Daoy (cell line): ENCODE measurements around the gene ANAPC1. TPM values are rescaled to one million over a fixed set of nuclear protein-coding genes. Genes with fewer than 3 reads are reported as not detected.
A peak's percentile ranks its signal among the peaks of the same experiment; 100 is the strongest.
"Not testable (repeated sequence)": the region's sequence is repeated elsewhere in the genome, so short reads cannot be mapped to it uniquely, and the experiment has no call there.

Experiments used
- DNase-seq: peaks from one replicate; pipeline ENCODE4 v3.0.0-alpha.2; 2015; ENCODE audit warnings: low read depth
- total RNA-seq: library from RNA; depleted of rRNA; stranded (reverse); fragments of >200 nt; shearing (Covaris generic); gene quantifications from 2 replicates; pipeline ENCODE4 v1.2.3, GENCODE V29; 2014

The ANAPC1 gene
- total RNA-seq, 1 experiment from 2014 or later: 44.5 TPM

DNA sequence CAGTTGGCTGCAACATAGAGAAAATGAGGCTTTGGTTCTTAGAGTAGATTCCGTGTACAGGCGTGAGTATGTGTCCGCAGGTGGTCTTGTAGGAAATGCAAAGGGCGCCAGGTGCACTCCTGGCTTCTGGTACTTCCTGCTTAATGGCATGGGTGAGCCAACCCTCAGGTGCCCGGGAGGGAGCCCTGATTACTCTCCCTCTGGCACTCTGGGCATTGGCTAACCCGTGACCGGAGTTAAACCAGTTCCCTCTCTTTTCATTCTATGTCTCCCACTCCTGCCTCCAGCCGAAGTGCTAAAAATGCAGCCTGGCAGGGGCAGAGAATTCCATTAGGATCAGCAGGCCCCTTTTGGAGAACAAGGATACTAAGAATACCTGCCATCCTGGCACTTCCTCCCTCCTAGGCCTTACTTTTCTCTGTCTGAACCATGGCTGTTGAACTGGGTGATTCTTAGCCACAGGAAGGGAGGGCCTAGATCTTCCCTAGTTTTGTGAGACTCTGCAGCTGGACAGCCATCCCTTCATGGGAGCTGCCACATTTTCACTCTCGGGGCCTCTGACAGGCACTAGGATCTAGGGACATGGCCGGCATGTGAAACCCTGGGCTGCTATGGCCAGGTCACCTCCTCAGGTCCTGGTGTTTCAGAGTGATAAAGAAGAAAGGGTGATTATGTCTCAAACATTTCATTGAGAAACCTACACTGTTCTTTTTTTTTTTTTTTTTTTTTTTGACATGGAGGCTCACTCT, 20.9 kb upstream of the ANAPC1 start:
- no peak for DNase-seq

DNA sequence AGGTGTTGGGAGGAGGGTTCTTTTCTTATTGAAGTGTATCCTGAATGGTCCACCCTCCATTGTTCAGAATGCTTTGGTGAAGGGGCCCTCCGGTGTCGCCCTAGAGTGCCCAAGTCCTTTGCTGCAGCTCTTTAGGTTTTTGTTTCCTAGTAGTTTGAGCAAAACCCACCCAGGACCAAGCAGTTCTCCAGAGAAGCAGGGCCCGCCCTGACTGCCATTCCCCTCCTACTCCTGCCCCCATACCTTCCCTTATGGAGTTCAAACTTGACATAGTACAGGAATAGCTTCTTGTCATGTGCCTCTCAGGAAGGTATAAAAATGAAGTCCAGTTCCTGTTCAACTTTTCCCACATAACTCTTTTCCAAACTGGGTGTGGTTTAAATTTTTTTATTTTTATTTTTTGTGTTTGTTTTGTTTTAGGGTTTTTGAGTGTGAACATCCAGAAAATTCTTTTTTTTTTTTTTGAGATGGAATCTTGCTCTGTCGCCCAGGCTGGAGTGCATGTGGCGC, 20.0 kb upstream of the ANAPC1 start:
- no peak for DNase-seq

DNA sequence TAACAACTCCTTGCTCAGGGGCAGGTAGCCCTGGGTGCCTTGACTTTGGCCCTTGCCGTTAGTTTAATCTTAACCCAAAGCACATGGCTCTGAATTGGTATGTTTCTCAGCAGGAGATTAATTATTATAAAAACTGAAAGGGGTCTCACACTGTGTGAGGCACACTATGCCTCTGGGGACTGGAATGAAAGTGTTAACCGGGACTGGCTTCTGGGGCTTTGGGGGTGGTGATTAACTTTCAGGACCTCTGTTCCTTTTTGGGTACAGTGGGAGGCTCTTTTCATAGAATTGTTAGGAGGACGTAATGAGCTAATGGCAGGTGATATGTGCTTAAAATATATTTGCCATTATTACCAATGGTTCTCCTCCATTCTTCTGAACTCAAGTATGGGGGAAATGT, 19.5 kb upstream of the ANAPC1 start:
- no peak for DNase-seq

DNA sequence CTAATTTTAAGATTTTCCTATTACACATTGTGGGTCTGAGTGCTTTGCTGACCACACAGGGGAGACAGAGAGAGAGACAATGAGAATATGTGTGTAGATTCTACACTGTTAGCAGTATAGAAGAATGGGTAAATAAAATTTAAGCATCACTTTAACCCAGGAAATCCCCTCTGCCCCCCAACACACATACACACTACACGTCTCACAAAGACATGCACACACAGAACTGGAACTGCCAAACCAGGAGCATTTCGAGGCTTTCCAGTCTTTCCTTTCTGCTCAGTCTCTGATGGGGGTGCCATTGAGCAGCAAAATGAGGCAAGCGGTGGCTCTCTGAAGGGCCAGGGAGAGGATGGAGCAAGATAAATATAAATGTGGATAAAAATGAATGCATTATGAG, 16.9 kb upstream of the ANAPC1 start:
- peak; percentile 46 for DNase-seq

DNA sequence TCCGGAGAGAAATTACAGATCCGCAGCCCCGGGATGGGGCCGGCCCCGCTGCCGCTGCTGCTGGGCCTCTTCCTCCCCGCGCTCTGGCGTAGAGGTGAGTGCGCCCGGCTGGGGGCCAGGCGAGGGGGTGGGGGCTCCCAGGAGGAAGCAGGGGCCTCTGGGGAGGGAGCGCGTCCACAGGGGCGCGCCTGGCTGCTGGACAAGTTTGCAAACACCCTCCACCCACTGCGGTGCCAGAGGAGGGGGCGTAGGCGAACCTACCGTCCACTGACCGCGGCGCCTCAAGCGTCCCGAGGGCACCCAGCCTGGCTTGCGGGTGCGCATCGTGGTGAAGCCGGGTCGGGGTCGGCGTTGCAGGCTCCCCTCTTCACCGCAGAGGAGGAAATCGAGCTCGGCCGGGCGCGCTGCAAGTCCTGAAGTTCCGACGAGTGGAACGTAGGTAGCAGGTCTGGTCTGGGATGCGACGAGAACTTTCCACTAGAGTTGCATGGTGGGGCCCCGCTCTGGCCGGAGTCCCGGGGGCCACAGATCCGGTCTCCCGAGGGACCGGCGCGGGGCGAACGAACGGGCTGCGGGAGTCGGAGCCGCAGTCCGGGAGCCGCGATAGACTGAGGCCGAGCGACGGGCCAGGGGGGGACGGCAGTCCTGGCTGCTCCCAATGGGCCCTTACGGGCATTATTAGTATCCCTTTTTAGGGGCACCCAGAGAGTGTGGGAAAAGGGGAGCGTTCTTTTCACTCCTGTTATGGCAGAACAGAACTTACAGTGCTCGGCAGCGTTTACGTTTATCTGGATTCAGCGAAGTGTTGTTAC, 14.9 kb upstream of the ANAPC1 start:
- DNase-seq: no peak

DNA sequence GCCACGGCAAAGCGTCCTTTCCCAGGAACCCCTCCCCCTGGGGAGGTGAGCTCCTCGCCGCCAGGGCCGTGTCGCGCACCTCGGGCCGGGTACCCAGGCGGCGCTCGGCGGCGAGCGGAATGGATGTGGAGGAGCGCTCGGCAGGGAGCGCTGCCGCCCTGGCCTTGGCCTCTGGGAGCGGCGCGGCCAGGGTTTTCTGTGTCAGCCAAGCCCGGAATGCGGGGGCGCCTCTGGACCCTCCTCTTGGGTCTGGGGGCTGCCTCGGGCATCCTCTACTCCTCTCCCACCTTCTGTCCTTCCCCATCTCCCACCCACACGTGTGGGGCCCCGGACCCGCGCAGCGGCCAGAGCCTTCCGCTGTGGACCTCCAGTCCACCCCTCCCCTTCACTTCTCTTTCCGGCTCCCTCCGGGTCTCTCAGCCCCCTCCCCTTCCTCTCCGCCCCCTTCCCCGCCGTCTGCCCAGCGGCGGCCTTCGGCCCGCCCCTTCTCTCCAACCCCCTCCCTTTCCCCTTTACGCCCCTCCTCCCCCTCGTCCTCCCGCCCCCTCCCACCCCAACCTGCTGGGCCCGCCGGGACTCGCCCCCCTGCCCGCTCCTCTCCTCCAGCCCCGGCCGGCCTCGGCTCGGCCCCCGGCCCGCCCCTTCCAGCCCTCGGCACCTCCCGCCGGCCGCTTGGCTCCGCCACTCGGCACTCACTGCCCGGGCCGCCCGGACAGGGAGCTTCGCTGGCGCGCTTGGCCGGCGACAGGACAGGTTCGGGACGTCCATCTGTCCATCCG, 14.1 kb upstream of the ANAPC1 start, which contains the start of gene MERTK:
Gene MERTK (plus strand): TSS at position 684 of the 779 bp plus-strand sequence. CDS start 129 bp downstream, outside the sequence.
- peak; percentile 77 for DNase-seq

DNA sequence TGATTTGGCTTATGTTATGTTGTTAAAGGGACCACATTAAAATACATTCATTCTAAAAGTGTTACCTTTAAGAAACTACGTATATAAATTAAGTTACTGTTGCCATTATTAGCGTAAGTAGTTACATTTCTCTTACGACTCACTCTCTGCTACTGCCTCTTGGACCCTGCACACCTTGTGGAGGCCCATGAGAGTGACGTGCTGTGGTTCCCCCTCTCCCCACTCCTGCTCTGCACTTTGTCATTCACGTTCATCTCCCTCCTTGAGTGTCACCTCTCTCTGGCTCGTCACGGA, 13.6 kb upstream of the ANAPC1 start:
- DNase-seq: no peak

DNA sequence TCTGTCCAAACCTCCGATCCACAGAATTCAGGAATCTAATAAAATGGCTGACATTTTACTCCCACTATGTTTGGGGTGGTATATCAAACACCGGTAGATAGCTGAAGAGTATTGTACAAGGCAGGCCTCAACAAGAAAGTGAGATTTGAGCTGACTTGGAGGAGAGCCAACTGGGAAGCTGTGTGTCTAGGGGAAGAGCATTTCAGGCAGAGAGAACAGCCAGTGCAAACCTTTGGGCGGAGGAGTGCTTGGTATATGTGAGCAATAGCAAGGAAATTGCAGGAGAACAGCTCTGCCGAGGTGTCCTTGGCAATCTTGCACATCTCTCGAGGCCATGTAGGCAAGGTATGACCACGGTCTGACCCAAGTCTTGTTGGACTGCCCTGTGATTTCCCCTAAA, 12.6 kb upstream of the ANAPC1 start:
- no peak for DNase-seq

DNA sequence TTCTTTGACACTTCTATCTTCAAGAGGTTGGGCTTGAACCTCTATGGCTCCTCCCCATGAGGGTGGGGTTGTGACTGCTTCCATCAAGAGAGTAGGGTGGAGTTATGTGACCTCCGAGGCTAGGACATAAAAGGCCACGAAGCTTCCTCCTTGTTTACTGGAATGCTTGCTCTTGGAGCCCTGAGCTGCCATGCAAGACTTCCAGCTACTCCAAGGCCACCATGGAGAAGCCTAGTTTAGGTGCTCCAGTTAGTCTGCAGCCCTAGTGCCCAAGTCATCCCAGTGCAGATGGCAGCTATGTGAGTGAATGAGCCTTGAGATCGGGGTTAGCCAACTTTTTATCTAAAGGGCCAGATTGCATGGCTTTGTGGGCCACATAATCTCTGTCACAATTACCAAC, 12.0 kb upstream of the ANAPC1 start:
- no peak for DNase-seq

DNA sequence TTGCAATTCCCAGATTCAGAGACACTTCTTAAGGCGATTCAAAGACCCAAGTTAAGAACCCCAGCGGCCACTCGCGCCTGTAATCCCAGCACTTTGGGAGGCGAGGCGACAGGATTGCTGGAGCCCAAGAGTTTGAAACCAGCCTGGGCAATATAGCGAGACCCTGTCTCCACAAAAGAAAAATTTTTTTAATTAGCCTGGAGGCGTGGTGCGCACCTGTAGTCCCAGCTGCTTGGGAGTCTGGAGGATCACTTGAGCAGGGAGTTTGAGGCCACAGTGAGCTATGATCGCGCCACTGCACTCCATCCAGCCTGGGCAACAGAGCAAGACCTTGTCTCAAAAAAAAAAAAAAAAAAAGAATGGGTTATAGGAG, 585 bp upstream of the ANAPC1 start:
- no peak for DNase-seq

DNA sequence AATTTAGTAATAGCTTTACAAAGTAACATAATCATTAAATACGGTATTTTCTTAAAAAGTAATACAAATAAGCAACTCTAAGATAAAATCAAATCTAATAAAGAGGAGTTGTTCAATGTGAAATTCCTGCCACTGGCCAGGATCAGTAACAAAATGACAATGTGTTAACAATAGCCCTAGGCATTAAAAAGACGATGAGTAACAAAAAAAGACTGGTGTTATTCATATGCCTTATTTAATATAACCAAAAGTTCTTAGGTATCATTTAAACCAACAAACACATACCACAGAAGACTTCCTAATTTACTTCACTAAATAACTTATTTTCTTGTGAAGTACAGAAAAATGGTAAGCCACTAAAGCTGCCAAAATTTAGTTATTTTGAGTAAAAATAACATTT, 11.2 kb downstream of the ANAPC1 start:
- DNase-seq: not testable (repeated sequence)

DNA sequence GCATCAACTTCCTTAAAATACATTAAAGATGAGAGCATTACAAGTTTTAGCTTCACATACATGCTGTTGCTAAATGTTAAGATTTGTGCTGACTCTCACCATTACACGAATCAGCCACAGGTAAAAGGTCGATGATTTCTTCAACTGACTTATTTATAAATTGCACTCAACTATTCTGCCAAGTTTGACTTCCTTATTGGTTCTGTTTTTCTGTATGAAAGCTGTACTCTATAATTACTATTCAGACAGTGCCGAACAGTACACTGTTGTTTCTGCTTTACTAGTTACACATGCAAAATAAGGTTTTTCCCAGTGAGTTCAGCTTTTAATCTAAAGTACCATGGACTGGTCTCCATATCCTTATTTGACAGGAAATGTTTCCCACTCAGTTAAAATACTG, 18.9 kb downstream of the ANAPC1 start:
- DNase-seq: not testable (repeated sequence)

DNA sequence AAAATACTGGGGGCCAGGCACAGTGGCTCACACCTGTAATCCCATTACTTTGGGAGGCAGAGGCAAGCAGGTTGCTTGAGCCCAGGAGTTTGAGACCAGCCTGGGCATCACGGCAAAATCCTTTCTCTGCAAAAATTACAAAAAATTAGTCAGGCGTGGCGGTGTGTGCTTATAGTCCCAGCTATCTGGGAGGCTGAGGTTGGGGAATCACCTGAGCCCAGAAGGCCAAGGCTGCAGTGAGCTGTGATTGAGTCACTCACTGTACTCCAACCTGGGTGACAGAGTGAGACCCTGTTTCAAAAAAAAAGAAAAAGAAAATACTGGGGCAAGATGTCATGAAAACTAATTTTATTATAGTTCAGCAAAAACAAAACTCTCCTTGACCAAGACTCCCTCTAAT, 24.0 kb downstream of the ANAPC1 start:
- not testable (repeated sequence) for DNase-seq

DNA sequence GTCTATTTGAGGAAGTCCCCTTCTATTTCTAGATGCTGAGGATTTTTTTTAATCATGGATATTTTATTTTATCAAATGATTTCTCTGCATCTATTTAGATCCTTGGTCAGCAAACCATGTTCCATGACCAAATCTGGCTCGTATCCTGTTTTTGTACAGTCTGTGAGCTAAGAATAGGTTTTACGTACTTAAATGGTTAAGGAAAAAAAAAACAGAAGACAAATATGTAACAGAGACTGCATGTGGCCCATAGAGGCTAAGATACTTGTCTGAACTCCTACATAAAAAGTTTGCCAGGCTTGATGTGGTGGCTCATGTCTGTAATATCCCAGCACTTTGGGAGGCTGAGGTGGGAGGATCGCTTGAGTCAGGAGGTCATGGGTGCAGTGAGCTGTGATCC, 31.4 kb downstream of the ANAPC1 start:
- DNase-seq: not testable (repeated sequence)

DNA sequence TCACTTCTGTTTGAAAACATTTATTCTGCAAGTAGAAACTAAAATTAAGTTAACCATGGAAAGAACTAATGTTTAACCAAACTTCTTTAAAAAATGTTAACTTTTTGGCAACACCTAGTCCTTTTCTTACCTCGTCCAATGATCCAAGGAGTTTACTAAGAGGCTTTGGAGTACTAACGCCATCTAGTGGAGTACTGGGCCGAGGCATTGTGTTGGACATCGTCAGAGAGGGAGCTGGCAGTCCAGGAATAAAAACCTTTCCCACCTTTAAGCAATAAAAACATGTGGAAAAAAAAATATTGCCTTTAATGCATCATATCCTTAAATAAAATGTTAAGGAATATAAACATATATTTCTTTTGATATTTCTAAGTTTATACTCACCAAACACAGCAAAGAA, 33.3 kb downstream of the ANAPC1 start:
- peak; percentile 8 for DNase-seq

DNA sequence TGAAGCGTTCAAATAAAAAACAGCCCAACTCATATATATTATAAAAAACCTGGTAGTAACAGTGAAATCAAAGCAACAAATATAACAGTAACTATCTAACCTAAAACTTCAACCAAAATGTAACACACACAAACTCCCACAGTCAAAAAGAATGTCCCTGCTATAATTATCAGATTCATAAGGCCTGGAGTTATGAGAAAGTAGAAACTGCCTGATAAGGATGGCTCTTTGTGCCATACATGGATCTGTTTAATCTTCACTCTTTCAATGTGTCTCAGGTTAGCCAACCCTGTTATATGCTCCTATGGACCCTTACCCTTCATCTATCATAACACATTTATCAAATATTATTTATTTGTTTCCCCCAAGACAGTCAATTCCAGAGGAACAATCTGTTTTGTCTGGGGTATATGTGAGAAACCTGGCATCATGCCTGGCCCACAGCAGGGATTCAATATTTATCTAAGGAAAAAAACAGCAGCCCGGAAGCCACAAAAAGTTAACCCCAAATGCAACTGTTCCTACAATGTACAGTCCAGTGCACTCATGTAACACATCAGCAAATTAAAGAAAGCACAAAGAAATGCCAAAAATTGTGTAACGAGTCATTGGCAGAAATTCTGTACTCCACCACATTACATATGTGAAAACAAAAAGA, 44.2 kb downstream of the ANAPC1 start:
- peak; percentile 10 for DNase-seq

DNA sequence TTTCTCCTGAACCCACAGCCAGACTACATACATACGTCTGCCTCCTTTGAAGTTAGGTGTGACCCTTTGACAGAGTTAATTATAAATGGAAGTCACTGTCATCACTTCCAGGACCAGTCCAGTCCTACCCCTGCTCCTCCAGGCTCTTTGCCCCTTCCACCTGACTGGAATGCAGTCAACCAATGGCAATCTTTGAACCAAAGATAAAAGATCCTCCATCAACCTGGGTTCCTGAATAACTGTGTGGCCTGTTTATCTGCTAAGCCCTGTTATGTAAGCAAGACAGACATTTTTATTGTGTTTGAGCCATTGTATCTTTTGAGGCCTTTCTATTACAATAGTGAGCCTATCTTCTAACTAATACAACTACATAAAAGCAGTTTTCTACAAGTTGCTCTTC, 45.0 kb downstream of the ANAPC1 start:
- DNase-seq: not testable (repeated sequence)

DNA sequence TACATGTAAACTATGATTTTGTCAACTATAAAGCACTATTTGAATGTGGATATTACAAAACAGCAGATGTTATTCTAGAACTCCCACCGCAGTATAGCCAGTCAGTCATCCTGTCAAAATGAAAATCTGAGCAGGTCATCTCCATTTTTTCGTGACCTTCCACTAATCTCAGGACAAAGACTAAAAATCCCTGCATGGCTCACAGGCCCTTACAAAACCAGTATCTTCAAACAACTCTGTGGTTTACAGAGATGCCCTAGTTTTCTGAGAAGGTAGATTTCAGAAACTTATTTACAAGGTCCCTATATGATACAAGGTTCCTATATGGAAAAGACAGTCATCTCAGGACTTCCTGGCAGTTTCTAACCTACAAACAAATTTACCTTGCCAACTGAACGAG, 49.8 kb downstream of the ANAPC1 start:
- not testable (repeated sequence) for DNase-seq

DNA sequence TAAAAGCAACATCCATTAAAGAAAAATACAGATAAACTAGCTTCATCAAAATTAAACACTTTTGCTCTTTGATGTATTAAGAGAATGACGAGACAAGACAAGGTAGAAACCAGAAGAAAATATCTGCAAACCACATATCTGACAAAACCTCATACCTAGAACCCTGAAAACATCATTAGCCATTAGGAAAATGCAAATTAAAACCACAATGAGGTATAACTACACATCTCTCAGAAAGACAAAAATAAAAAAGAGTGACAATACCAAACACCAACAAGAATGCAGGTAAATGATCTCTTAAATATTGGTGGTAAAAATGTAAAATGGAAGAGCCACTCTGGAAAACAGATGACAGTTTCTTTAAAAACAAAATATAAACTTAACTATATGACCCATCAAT, 53.5 kb downstream of the ANAPC1 start:
- DNase-seq: not testable (repeated sequence)

DNA sequence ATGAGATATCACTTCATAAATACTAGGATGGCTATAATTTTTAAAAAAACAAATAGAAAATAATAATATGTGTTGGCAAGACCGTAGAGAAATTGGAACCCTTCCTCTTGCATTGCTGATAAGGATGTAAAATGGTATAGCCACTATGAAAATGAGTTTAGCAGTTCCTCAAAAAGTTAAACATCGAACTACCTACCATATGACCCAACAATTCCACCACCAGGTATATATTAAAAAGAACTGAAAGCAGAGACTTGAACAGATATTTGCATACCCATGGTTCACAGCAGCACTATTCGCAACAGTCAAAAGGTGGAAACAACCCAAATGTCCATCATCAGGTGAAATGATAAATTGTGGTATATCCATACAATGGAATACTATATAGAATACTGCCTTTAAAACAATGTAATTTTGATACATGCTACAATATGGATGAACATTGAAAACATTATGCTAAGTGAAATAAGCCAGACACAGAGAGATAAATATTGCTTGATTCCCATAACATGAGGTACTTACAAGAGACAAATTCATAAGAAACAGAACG, 55.7 kb downstream of the ANAPC1 start:
- DNase-seq: not testable (repeated sequence)

DNA sequence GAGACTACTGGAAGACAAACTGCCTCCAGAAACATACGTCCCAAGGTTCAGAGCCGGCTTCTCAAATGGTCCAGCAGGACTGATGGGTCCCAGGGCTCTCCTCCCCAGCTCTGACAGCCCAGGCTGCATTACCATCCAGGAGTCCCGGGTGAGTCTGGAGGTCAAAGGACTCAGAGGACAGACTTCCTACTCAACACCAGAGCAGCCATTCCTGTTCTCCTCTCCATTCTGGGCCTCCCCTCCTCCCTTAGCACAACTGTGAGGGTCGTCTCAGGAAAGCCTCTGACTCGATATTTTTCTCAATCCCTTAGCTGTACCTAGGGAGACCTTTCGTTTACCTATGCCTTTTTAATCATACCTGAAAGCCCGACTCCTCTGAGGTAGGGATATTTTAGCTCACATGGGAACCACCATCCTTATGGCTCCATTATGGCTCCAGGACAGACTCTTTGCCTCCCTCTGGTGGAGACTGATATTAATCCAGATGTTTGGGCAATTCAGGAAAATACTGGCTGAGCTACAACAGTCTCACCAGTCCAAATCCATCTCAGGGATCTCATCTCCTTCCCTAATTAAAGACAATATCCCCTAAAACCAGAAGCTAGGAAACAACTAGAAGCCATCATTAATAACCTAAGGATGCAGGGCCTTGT, 70.9 kb downstream of the ANAPC1 start:
- DNase-seq: not testable (repeated sequence)
